Peyer's patch (tissue), 4 donors: ENCODE results near the gene NEUROD2. TPM values are rescaled to one million over a fixed set of nuclear protein-coding genes. Genes with fewer than 3 reads are reported as not detected.

Experiments
- DNase-seq, 3 donors: peaks; one replicate each; pipeline ENCODE4 v3.0.0-alpha.2; 2017 to 2019
- H3K27ac ChIP-seq, 4 donors: fragments of 200-600 bp; sonication (generic); one replicate each; pipeline ENCODE4 v1.5.1; 2016 to 2019
- H3K27me3 ChIP-seq, 2 donors: fragments of 200-600 bp; sonication (generic); one replicate each; pipeline ENCODE4 v1.5.1; 2019
- H3K36me3 ChIP-seq, 3 donors: fragments of 200-600 bp; sonication (generic); one replicate each; pipeline ENCODE4 v1.5.1; 2016 to 2019
- H3K4me1 ChIP-seq, 4 donors: fragments of 200-600 bp; sonication (generic); one replicate each; pipeline ENCODE4 v1.5.1; 2016 to 2019
- H3K4me3 ChIP-seq, 4 donors: fragments of 200-600 bp; sonication (generic); 1 replicate in 3 of 4; 2 replicates in 1 of 4; pipeline ENCODE4 v1.5.1; 2016 to 2019; ENCODE audit warnings: mild to moderate bottlenecking in 1 of 4
- H3K9me3 ChIP-seq, 4 donors: fragments of 200-600 bp; sonication (generic); one replicate each; pipeline ENCODE4 v1.5.1; 2016 to 2019; ENCODE audit warnings: mild to moderate bottlenecking in 1 of 4
- POLR2A ChIP-seq, 2 donors: fragments of 450-650 bp; IDR thresholded peaks; one replicate each; pipeline ENCODE4 v1.5.1; 2017; ENCODE audit warnings: antibody characterized with exemption in 2 of 2, mild to moderate bottlenecking in 2 of 2, moderate library complexity in 2 of 2
- total RNA-seq, 4 donors: library from RNA; depleted of rRNA; stranded (reverse); fragments of >200 nt; gene quantifications; one replicate each; pipeline ENCODE4 v1.1.0, GENCODE V29; 2016
- TF ChIP-seq, protein P1 (sequence below), 6 experiments: fragments of 450-650 bp in 4 of 6; fragments of 200-600 bp in 2 of 6; sonication (generic) in 1 of 6; IDR thresholded peaks; one replicate each; pipeline ENCODE4 v1.5.1; 2017 to 2019; ENCODE audit warnings: antibody characterized with exemption in 6 of 6, mild to moderate bottlenecking in 3 of 6, moderate library complexity in 1 of 6

Gene NEUROD2
- total RNA-seq, result not detected

DNA sequence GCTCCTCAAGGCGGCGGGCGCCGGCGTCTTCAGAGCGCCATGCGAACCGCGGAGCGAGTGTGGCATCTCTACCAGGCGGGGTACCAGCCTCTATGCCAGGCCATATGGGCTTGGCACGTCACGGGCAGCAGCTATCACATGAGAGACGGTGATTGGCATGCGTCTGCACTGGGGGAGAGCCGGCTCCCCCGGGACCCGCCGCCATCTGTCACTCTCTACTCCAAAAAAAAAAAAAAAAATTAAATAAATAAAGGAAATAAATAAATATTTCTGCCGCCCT lies at the start of gene NEUROD2:
Gene NEUROD2 (minus strand): TSS at position 70 of the 280 bp plus-strand sequence. CDS start 1,321 bp downstream, outside the sequence.
- peak within 1 kb of the TSS in 1 of 4 donors; percentile 22 for H3K4me3 ChIP-seq
- TF ChIP-seq POLR2A (IDR thresholded peaks at IDR 0.05), result no peak
- TF ChIP-seq, protein P1, sequence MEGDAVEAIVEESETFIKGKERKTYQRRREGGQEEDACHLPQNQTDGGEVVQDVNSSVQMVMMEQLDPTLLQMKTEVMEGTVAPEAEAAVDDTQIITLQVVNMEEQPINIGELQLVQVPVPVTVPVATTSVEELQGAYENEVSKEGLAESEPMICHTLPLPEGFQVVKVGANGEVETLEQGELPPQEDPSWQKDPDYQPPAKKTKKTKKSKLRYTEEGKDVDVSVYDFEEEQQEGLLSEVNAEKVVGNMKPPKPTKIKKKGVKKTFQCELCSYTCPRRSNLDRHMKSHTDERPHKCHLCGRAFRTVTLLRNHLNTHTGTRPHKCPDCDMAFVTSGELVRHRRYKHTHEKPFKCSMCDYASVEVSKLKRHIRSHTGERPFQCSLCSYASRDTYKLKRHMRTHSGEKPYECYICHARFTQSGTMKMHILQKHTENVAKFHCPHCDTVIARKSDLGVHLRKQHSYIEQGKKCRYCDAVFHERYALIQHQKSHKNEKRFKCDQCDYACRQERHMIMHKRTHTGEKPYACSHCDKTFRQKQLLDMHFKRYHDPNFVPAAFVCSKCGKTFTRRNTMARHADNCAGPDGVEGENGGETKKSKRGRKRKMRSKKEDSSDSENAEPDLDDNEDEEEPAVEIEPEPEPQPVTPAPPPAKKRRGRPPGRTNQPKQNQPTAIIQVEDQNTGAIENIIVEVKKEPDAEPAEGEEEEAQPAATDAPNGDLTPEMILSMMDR (IDR thresholded peaks at IDR 0.05), result no peak
- H3K27me3 ChIP-seq, result peaks cover 9 to 61% of the 10 kb centered on the region in 2 donors
- no peaks in the 10 kb centered on the region for H3K36me3 ChIP-seq
- H3K9me3 ChIP-seq, result no peaks in the 10 kb centered on the region
- no peak for DNase-seq
- peaks cover 0 to 34% (median 24%) of the 10 kb centered on the region in 4 donors for H3K4me1 ChIP-seq
- H3K27ac ChIP-seq, result no peak within 1 kb of the TSS

DNA sequence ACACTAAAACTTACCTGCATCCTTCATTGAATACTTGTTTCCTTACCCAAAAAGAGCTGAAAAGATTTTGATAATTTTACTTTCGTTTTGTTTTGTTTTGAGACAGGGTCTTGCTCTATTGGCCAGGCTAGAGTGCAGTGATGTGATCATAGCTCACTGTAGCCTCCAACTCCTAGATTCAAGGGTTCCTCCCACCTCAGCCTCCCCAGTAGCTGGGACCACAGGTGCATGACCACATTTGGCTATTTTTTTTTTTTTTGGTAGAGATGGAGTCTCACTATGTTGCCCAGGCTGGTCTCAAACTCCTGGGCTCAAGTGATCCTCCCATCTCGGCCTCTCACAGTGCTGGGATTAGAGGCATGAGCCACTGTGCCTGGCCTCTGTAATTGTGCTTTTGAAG lies 47.4 kb upstream of the NEUROD2 start:
- H3K36me3 ChIP-seq, result peaks cover 0 to 58% (median 0%) of the 10 kb centered on the region in 3 donors
- H3K27me3 ChIP-seq, result no peaks in the 10 kb centered on the region
- TF ChIP-seq, protein P1 (IDR thresholded peaks at IDR 0.05), result no peak
- TF ChIP-seq POLR2A (IDR thresholded peaks at IDR 0.05), result no peak
- H3K9me3 ChIP-seq, result no peaks in the 10 kb centered on the region
- H3K4me3 ChIP-seq, result no peak overlapping the region
- H3K27ac ChIP-seq, result no peak overlapping the region
- DNase-seq, result no peak
- H3K4me1 ChIP-seq, result peaks cover 0 to 34% (median 10%) of the 10 kb centered on the region in 4 donors

DNA sequence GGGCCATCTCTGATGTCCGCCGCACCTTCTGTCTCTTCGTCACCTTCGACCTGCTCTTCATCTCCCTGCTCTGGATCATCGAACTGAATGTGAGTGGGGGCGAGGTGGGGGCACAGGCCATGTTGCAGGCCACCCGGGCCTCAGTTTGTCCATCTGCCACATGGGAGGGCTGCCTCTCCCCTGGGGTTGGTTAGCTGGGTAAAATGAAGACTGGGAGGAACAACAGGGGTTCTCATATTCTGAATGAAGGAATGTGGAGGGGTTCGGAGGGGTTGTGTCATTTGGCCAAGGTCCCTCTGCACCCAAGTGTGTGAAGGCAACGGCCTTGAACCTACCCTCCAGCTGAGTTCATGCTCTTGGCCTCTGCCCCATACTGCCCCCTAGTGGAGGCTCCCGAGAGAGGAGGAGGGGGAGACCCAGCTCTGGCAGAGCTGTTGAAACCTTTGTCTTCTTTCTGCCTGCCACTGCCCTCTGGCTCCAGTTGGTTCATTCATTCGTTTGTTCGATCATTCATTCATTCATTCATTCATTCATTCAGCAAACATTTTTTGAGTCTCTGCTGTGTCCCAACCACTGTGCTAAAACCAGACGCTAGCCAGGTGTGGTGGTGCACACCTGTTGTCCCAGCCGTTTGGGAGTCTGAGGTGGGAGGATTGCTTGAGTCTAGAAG lies 46.1 kb upstream of the NEUROD2 start:
- peaks cover 0 to 45% (median 0%) of the 10 kb centered on the region in 3 donors for H3K36me3 ChIP-seq
- DNase-seq, result peak; percentile 65 to 86 (median 82)

DNA sequence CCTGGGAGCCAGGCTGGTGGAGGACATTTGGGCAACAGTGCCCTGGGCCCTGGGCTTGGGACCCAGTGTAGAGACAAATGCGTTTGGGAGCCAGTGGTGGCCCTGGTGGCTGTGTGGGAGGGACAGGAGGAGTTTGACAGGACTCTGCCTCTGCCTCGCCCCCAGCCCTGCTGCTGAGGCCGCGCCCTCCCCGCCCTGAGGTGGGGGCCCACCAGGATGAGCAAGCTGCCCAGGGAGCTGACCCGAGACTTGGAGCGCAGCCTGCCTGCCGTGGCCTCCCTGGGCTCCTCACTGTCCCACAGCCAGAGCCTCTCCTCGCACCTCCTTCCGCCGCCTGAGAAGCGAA lies 45.6 kb upstream of the NEUROD2 start:
- peaks cover 0 to 34% (median 10%) of the 10 kb centered on the region in 4 donors for H3K4me1 ChIP-seq
- peaks cover 0 to 40% (median 0%) of the 10 kb centered on the region in 3 donors for H3K36me3 ChIP-seq
- H3K27ac ChIP-seq, result peak overlapping the region in 1 of 4 donors; percentile 81
- DNase-seq, result no peak
- H3K4me3 ChIP-seq, result no peak overlapping the region
- TF ChIP-seq, protein P1 (IDR thresholded peaks at IDR 0.05), result no peak
- no peak for TF ChIP-seq POLR2A (IDR thresholded peaks at IDR 0.05)
- no peaks in the 10 kb centered on the region for H3K9me3 ChIP-seq
- H3K27me3 ChIP-seq, result no peaks in the 10 kb centered on the region

More for the DNA sequence above, 46.1 kb upstream of the NEUROD2 start:
- H3K4me1 ChIP-seq, result peaks cover 0 to 34% (median 10%) of the 10 kb centered on the region in 4 donors
- H3K27ac ChIP-seq, result peak overlapping the region in 1 of 4 donors; percentile 81
- no peak overlapping the region for H3K4me3 ChIP-seq
- TF ChIP-seq POLR2A (IDR thresholded peaks at IDR 0.05), result no peak
- TF ChIP-seq, protein P1 (IDR thresholded peaks at IDR 0.05), result peak; percentile 40 to 83 (median 78)
- H3K9me3 ChIP-seq, result no peaks in the 10 kb centered on the region
- H3K27me3 ChIP-seq, result no peaks in the 10 kb centered on the region

DNA sequence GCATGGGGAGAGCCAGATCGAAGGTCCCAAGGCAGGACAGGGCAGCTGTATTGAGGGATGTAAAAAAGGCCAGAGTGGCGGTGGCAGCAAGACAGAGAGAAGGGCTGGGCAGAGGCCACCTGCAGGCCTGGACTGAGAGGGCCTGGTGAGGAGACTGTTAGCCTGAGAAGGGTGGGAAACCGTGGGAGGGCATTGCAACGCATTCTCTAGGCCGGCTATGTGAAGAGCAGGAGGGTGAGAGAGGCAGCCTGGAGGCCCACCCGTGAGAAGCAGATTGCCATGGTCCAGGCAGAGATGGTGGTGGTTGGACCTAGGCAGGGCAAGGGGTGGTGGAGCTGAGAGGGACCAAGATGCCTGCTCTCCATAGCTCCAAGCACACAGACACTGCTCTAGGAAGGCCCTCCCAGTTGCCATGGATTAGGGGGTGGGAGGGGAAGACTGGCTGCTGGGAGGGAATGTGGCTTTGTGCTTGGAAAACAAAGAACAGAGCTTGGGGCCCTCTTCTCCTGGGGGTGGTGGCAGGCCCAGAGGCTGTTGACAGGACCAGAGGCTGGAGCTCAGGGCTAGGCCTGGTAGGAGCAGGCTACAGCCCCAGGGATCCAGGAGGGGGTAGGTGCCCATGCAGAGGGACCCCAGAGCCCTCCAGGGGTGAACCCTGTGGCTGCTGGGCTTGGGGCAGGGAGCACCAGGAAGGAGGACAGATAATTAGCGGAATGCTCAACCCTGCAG lies 45.0 kb upstream of the NEUROD2 start:
- Histone ChIP-seq H3K27ac (peak overlapping the region in 2 of 4 donors; percentile 36 to 81), H3K4me3 (no peak overlapping the region)
- peak in 1 of 3 donors; percentile 62 for DNase-seq

More for the DNA sequence above, 45.0 kb upstream of the NEUROD2 start:
- Histone ChIP-seq H3K27me3 (no peaks in the 10 kb centered on the region), H3K9me3 (no peaks in the 10 kb centered on the region), H3K4me1 (peaks cover 0 to 34% (median 10%) of the 10 kb centered on the region in 4 donors), H3K36me3 (peaks cover 0 to 35% (median 0%) of the 10 kb centered on the region in 3 donors)
- TF ChIP-seq, protein P1 (IDR thresholded peaks at IDR 0.05), result peak in 2 of 6 experiments; percentile 12 to 27
- TF ChIP-seq POLR2A (IDR thresholded peaks at IDR 0.05), result no peak
